Fibroblast of villous mesenchyme (primary cell): Measurements from ENCODE around the gene HINFP. TPM values are rescaled to one million over a fixed set of nuclear protein-coding genes. Genes with fewer than 3 reads are reported as not detected.
A peak's percentile ranks its signal among the peaks of the same experiment; 100 is the strongest.

ENCODE experiments used
- DNase-seq: peaks from one replicate; pipeline ENCODE4 v3.0.0-alpha.2; 2010; ENCODE audit warnings: low read depth
- H3K4me3 ChIP-seq: 2 replicates; pipeline ENCODE4 v1.5.1; 2011; ENCODE audit warnings: low read depth, mild to moderate bottlenecking, low read length
- CTCF ChIP-seq: IDR thresholded peaks from 2 replicates; pipeline ENCODE4 v1.5.1; 2012; ENCODE audit warnings: low read depth, mild to moderate bottlenecking, low read length; ENCODE audit not compliant: insufficient read depth
- total RNA-seq: library from RNA; depleted of rRNA; stranded (reverse); fragments of >200 nt; gene quantifications from 2 replicates; pipeline ENCODE4 v1.2.3, GENCODE V29; 2012

The HINFP gene
- total RNA-seq, 1 donor = 18.6 TPM

GRCh38 chr11:119148720-119149017 lies 27.3 kb downstream of the HINFP start:
- no peak for DNase-seq
- H3K4me3 ChIP-seq = peak overlapping the region; percentile 58
- no peak for TF ChIP-seq CTCF

GRCh38 chr11:119149018-119149785 lies 27.8 kb downstream of the HINFP start, which contains the start of gene ABCG4:
Gene ABCG4 (plus strand): TSS chr11:119149052. CDS start chr11:119149966, 914 bp downstream.
- peak; percentile 16 for DNase-seq
- no peak for TF ChIP-seq CTCF
- peak within 1 kb of the TSS; percentile 58 for H3K4me3 ChIP-seq

- no peak for TF ChIP-seq CTCF
- H3K4me3 ChIP-seq = peak overlapping the region; percentile 58
- no peak for DNase-seq
Observed at GRCh38 chr11:119149786-119150275, 28.5 kb downstream of the HINFP start.

GRCh38 chr11:119152043-119152442 lies 30.7 kb downstream of the HINFP start:
- TF ChIP-seq CTCF = no peak
- no peak for DNase-seq

GRCh38 chr11:119152604-119153003 lies 31.2 kb downstream of the HINFP start:
- DNase-seq = no peak
- H3K4me3 ChIP-seq = no peak overlapping the region
- TF ChIP-seq CTCF = no peak

More at GRCh38 chr11:119152043-119152442, 30.7 kb downstream of the HINFP start:
- H3K4me3 ChIP-seq = no peak overlapping the region

GRCh38 chr11:119153049-119153818 lies 31.9 kb downstream of the HINFP start:
- TF ChIP-seq CTCF = peak; percentile 9
- no peak for DNase-seq
- no peak overlapping the region for H3K4me3 ChIP-seq
